GM12865 (cell line): ENCODE measurements around the gene PIK3CG.
"Not testable (repeated sequence)": the region's sequence is repeated elsewhere in the genome, so short reads cannot be mapped to it uniquely, and the experiment has no call there.

Experiments used
- DNase-seq: peaks from one replicate; pipeline ENCODE4 v3.0.0; 2010; ENCODE audit warnings: low read depth
- H3K4me3 ChIP-seq: 2 replicates; pipeline ENCODE4 v1.5.1; 2011; ENCODE audit warnings: mild to moderate bottlenecking, low read depth, low read length, control low read depth
- CTCF ChIP-seq: IDR thresholded peaks from 2 replicates; pipeline ENCODE4 v1.5.1; 2011; ENCODE audit warnings: low read length, control low read depth, low read depth, inconsistent platforms; ENCODE audit not compliant: insufficient read depth; ENCODE audit errors: missing control alignments

Gene PIK3CG

GRCh38 chr7:106944035-106944665, 79.1 kb downstream of the PIK3CG start:
- no peak overlapping the region for H3K4me3 ChIP-seq
- DNase-seq = no peak
- no peak for TF ChIP-seq CTCF

GRCh38 chr7:106947244-106947728, 82.2 kb downstream of the PIK3CG start:
- TF ChIP-seq CTCF = peak; percentile 47

DNA sequence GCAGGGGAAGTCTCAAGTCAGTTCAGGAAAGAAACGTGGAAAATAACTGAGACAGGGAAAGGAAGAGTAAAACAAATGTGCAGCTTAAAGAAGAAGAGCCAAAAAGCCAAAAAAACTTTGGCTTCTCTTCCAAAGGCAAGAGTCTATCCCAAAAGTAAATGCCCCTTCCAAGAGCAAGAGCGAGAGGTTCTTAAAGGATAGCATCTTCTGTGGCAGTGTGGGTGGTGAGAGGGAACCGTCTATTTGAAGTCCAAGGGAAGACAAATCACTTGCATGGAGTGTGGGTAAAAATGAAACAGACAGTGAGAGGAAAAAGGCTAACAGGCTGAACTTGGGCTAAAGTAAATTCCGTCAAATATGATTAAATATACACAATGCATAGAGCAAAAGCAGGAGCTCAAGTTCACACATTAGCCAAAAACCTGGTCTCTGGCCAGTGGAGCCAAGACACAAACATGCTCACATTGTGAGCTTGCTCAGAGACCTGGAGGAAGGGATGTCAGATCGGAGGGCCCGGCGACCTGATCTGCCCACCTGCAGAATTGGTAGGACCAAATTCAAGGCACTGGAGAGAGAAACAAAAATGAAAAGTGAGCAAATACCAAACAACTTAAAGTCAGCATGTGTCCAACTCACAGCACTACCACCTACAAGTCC, 87.0 kb downstream of the PIK3CG start:
- H3K4me3 ChIP-seq = no peak overlapping the region
- no peak for DNase-seq
- no peak for TF ChIP-seq CTCF

More at GRCh38 chr7:106947244-106947728, 82.2 kb downstream of the PIK3CG start:
- DNase-seq = peak; percentile 67
- no peak overlapping the region for H3K4me3 ChIP-seq

DNA sequence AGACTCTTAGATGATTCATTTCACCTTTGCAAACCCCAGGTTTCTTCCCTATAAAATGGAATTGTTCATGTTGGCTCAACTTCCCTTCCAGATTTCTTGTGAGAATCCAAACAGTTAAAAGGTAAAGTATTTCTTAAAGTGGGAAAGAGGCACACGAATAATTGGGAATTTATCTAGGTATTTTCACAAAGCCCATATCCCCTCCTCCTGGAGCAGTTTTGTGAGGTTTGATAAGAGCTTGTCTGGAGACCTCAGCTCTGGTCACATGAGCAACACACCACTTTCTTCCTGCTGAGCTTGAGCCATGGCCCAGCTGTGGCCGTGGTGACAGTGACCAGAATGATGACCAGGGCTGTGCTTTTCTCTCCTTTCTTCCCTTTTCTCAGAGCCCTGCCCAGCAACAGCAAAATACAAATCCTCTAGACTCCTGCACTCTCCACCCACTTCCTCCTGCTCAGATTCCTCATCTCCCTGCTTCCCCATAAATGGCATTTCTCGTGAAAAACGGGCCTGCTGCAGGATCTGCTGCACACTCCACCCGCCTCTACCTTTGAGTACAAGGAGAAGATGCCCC, 87.7 kb downstream of the PIK3CG start:
- DNase-seq = no peak
- no peak for TF ChIP-seq CTCF
- H3K4me3 ChIP-seq = no peak overlapping the region

GRCh38 chr7:106954840-106955239, 89.8 kb downstream of the PIK3CG start:
- TF ChIP-seq CTCF = no peak
- DNase-seq = no peak
- H3K4me3 ChIP-seq = no peak overlapping the region

GRCh38 chr7:106955857-106956256, 90.8 kb downstream of the PIK3CG start:
- not testable (repeated sequence) for H3K4me3 ChIP-seq, DNase-seq
